ENCODE measurements around the gene WNT9B.

Gene WNT9B

DNA sequence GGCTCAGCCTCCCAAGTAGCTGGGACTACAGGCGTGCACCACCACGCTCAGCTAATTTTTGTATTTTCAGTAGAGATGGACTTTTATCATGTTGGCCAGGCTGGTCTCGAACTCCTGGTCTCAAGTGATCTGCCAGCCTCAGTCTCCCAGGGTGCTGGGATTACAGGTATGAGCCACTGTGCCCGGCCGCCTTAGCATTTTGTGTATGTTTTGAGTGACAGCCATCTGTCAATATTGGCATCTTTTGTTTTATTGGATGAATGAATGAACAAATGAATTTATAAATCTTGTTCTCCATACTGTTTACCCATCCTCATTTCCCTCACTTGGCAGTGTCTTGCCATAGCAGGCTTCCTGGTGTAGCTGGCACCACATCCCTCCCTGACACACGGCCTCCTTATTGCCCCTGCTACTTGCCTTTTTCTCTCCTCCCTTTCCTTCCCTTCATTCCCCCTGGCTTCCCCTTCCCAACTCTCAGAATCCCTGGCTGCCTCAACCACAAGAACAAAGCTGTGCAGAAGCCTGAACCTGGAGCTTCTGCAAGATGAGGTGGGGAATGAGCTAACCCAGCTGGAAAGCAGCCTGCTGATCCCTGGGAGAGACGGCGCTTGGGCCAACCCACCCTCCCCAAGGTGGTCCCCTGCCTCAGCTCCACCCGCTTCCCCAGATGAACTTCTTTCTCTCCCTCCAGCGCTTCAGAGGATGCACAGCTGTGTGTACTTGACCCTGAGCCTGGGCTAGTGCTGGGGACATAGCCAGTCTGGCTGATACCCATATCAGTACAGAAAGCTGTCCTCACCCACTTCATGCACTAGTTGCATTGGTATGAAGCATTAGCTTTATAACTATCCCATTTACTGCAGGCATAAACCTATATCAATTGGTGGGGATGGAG, 34.3 kb downstream of the WNT9B start:
- DNase-seq: no peak

DNA sequence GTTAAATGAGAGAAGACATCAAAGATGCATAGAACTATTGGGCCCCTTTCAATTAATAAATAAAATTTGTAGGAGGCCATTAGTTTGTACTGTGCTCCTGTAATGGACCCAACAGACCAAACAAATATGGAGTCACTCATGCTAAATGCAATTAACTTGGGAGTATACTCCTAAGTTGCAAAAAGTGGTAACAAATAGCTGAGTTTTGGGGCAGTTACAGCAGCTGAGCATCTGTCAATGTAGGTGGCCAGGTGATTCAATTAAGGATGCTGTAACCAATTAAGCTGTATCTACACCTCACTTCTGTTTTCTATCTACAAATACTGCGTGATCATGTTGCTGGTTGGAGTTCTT, 34.9 kb downstream of the WNT9B start:
- DNase-seq: no peak

DNA sequence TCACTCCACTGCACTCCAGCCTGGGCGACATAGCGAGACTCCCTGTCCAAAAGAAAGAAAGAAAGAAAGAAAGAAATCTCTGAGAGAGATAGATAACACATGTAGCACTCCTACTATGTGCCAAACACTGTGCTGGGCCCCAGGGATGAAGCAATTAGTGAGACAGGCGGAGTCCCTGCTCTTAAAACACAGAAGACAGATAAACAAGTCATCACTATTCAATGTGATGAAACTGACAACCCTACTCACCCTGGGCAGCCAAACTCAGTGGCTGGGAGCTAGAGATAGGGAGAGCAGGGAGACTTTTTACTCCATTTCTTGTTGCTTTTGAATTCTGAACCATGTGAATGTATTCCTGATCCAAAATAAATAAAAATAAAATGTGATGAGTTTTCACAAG, 36.3 kb downstream of the WNT9B start:
- DNase-seq: no peak

DNA sequence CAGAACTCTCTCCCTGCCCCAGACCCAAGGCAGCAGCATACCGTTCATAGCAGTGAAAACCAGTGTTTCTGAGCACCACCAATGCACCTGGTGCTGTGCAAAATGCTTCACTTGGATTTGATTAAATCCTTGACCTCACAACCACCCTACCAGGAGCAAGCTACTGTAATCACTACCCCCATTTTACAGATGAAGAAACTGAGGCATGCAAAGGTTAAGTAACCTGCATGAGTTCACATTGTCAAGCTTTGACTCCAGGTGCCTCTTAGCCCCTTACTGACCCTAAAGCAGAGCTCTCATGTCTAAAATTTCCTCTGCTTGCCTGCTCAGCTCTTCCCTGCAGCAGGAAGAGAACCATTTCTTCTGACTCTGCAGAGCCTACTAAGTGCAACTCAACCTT, 37.3 kb downstream of the WNT9B start:
- DNase-seq: no peak

GRCh38 chr17:46889519-46889918, 38.1 kb downstream of the WNT9B start:
- DNase-seq: no peak

DNA sequence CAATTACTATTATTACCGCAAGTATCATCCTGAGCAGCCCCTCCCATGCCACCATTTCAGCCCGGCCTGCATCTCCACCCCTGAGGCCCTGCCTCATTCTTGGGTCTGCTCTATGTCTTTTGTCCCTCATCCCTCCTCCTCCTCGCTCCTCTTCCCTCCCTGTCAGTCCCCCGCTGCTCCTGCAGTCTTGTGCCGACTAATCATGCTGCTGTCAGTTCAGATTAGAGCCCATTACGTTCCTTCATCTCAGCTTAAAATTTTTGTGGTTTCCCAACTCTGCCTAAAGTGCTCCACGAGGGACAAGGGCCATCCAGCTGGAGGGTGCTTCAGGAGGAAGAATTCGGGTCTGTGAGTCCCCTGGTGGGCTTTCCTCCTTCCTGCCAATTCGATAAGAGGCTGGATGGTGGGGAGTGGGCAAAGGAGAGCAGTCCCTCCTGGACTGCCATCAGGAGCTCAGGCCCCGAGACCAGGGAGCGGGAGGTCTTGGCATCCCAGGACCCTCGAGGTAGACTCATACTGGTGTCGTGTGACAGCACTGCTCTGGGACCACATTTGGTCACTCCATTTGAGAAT, 38.7 kb downstream of the WNT9B start:
- no peak for DNase-seq

DNA sequence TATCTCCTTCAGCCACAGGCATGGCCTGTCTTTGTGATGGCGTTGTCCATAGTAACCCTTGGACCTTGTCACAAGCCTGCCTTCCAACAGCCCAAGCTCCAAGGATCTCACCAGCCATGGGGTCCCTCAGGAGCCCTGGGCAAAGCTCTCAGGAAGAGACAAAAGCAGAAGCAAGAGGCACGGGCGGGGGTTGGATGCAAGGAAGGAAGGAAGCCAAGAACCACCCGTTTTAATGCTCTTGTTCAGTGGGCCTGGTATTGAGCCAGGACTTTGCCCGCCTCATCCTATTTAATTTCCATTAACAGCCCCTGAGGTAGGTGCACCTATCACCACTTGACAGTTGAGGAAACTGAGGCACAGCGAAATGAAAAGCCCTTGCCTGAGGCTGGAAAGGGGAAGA, 39.3 kb downstream of the WNT9B start:
- DNase-seq: no peak

DNA sequence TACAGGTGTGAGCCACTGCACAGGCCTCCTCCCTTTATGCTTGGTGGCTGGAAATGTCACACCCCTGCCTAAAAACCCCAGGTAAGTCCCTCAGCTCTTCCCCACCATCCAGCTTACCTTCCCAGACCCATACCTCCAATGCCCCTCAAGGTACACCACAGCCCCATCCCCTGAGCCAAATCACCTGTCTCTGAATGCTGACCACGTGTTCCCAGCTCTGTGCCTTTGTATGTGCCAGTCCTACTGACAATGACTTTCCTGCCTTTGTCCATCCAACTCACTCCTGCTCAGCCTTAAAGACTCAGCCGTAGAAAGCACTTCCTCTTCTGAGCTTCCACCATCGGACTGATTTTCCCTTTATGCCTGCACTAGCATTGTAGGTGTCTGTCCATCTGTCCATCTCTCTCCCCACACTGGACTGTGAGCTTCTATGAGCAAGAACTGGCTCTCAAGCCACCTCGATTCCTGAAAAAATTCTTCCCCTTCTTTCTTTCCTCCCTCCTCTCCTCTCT, 40.9 kb downstream of the WNT9B start:
- no peak for DNase-seq

DNA sequence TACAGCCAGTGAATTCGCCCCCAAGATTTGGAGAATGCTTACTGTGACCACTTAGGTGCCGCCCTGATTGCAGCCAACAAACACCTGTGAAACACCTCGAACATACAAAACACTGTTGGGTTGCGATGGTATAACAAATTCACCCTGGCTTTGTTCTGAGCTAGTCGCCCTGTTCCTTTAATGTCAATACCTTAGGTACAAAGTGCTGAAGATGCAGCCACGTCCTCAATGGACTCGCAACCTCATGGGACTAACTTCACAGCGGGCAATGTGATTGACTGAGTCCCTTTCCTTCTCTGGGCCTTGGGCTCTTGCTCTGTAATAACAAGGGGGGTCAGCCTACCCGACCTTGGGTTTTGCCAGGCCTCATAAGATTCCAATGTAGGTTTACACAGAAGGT, 42.6 kb downstream of the WNT9B start:
- DNase-seq: no peak

DNA sequence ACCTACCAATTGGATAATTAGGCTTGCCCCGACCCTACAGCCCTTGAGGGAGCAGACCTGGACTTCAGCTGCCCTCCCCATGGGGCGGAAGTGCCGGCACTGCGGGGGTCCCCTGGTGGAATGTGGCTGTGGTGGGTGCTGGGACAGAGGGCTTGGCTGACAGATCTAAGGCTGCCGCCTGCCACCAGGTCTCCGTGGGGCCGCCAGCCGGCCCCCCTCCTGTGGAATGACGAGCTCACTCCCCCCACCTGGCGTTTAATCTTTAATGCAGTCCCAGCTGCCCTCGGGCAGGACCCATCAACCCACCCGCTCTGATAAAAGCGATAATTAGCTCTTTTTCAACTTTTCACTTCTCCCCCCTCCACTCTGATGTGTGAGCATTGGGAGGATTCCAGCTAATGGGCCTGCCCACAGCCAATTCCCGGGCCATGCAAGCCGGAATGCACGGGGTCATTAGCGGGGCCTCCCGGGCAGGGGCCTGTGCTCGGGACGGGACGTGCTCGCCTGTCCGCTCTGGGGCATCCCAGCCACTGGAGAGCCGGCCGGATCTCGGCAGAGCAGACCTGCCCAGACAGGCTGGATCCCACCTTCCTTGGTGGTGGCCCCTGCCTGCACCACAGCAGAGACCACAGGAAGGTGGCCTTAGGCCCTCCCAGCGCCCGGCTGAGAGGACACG, 43.2 kb downstream of the WNT9B start:
- no peak for DNase-seq

- no peak for DNase-seq
Observed at GRCh38 chr17:46895171-46895570, 43.8 kb downstream of the WNT9B start.

GRCh38 chr17:46896991-46897390, 45.6 kb downstream of the WNT9B start:
- DNase-seq: no peak

GRCh38 chr17:46898364-46898763, 47.0 kb downstream of the WNT9B start:
- DNase-seq: no peak

GRCh38 chr17:46898860-46899259, 47.5 kb downstream of the WNT9B start:
- no peak for DNase-seq

DNA sequence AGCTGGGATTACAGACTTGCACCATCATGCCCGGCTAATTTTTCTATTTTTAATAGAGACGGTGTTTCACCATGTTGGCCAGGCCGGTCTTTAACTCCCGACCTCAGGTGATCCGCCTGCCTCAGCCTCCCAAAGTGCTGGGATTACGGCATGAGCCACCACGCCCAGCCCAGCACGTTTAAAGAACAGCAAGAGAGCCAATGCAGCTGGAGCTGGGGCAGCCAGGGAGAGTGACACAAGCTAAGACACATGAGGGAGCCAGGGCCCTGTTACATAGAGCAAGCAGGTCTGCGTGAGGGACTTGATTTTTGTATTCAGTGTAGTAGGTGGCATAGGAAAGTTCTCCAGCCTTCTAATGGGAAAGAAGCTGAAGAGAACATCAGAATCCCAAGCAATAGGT, 49.9 kb downstream of the WNT9B start:
- no peak for DNase-seq

DNA sequence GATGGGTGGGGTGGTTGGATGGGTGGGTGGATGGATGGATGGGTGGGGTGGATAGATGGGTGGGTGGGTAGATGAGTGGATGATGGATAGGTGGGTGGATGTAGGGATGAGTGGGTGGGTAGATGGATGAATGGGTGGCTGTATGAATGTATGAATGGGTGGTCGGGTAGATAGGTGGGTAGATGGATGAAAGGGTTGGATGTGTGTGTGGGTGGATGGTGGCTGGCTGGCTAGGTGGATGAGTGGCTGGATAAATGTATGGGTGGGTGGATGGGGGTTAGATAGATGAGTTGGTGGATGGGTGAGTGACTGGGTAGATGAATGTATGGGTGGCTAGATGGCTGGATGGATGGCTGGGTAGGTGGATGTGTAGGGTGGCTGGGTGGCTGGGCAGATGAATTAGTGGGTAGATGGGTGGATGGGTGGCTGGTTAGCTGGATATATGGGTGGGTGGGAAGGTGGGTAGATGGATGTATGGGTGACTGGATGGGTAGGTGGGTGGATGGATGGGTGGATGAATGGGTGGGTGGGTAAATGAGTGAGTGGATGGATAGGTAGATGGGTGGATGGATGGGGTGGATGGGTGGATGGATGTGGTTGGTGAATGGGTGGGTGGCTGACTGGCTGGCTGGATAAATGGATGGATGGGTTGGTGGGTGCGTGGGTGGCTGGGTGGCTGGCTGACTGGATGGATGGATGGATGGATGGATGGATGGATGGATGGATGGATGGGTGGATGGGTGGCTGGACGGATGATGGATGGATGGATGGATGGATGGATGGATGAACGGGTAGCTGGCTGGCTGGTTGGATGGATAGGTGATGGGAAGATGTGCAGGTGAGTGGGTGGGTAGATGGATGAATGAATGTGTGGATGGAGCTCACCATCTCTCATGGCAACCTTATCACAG, 52.6 kb downstream of the WNT9B start:
- no peak for DNase-seq

DNA sequence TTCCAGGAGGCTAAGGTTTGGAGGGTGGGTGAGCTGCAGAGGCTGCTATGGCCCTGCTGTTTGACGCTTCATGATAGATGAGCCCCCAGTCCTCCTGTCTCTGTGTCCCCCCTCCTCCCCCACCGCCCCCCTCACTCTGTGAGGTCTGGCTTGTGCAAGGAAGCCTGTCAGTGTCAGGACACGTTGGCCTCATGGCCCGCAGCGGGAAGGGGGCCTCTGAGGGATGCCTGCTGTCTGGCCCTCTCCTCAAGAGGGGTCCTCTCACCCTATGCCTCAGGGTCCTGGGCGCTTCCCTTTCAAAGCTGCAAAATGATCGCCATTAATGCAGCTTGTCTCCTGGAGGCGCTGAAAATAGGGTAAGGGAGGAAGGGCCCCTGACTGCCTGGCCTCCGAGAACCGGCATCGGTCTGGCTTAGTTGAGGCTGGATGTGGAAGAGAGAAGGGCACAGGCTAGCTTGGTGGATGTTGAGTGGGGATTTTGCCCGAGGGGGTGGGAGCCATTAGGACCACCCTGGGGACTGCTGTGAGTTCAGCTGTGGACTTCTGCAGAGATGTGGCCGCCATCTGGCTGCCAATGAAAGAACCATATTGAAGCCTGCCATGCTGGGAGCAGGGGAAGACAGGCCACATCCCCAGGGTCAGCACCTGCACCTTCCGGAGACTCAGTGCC, 56.8 kb downstream of the WNT9B start:
- no peak for DNase-seq

GRCh38 chr17:46910179-46910927, 59.0 kb downstream of the WNT9B start:
- no peak for DNase-seq

GRCh38 chr17:46911311-46911710, 59.9 kb downstream of the WNT9B start:
- no peak for DNase-seq

- DNase-seq: no peak
Observed at GRCh38 chr17:46915596-46915995, 64.2 kb downstream of the WNT9B start.

GRCh38 chr17:46916211-46916610, 64.8 kb downstream of the WNT9B start:
- no peak for DNase-seq

All from effector CD4-positive, alpha-beta T cell (primary cell).